Kidney epithelial cell (primary cell): ENCODE measurements around the gene PYCR2. TPM values are rescaled to one million over a fixed set of nuclear protein-coding genes. Genes with fewer than 3 reads are reported as not detected.

Experiments used
- DNase-seq: peaks from one replicate; pipeline ENCODE4 v3.0.0-alpha.2; 2010; ENCODE audit warnings: low read depth
- H3K27me3 ChIP-seq: 2 replicates; pipeline ENCODE4 v1.6.0; 2011; ENCODE audit warnings: low read length; ENCODE audit not compliant: control insufficient read depth, insufficient read depth
- H3K36me3 ChIP-seq: 2 replicates; pipeline ENCODE4 v1.5.1; 2011; ENCODE audit warnings: low read length; ENCODE audit not compliant: control insufficient read depth, insufficient read depth
- H3K4me3 ChIP-seq: 2 replicates; pipeline ENCODE4 v1.5.1; 2011; ENCODE audit warnings: low read depth, mild to moderate bottlenecking, control low read depth, low read length
- CTCF ChIP-seq: IDR thresholded peaks from 2 replicates; pipeline ENCODE4 v1.5.1; 2011; ENCODE audit warnings: mild to moderate bottlenecking, moderate library complexity, low read length, control low read depth, inconsistent platforms; ENCODE audit not compliant: insufficient read depth, poor library complexity, severe bottlenecking
- total RNA-seq: library from RNA; depleted of rRNA; stranded (reverse); fragments of >200 nt; gene quantifications from 2 replicates; pipeline ENCODE4 v1.2.3, GENCODE V29; 2015

PYCR2 gene
- total RNA-seq, 1 donor from 2014 or later = 51.2 TPM

GRCh38 chr1:225923381-225923691 lies 714 bp downstream of the PYCR2 start:
- TF ChIP-seq CTCF = no peak
- Histone ChIP-seq H3K36me3 (peaks cover 1% of the 10 kb centered on the region), H3K27me3 (no peaks in the 10 kb centered on the region), H3K4me3 (peak overlapping the region; percentile 77)
- DNase-seq = no peak

- no peak overlapping the region for H3K4me3 ChIP-seq
- H3K36me3 ChIP-seq = peaks cover 1% of the 10 kb centered on the region
- DNase-seq = no peak
Observed at GRCh38 chr1:225921734-225922709, 2.0 kb downstream of the PYCR2 start.

GRCh38 chr1:225919906-225920305 lies 4.1 kb downstream of the PYCR2 start:
- peak; percentile 54 for DNase-seq

More at GRCh38 chr1:225921734-225922709, 2.0 kb downstream of the PYCR2 start:
- H3K27me3 ChIP-seq = no peaks in the 10 kb centered on the region
- TF ChIP-seq CTCF = no peak

GRCh38 chr1:225918280-225918679 lies 5.8 kb downstream of the PYCR2 start:
- TF ChIP-seq CTCF = no peak
- Histone ChIP-seq H3K36me3 (peaks cover 1% of the 10 kb centered on the region), H3K27me3 (no peaks in the 10 kb centered on the region)

More at GRCh38 chr1:225919906-225920305, 4.1 kb downstream of the PYCR2 start:
- Histone ChIP-seq H3K36me3 (peaks cover 1% of the 10 kb centered on the region), H3K4me3 (no peak overlapping the region), H3K27me3 (no peaks in the 10 kb centered on the region)
- no peak for TF ChIP-seq CTCF

GRCh38 chr1:225917536-225917935 lies 6.5 kb downstream of the PYCR2 start:
- no peak overlapping the region for H3K4me3 ChIP-seq

More at GRCh38 chr1:225918280-225918679, 5.8 kb downstream of the PYCR2 start:
- DNase-seq = no peak
- H3K4me3 ChIP-seq = no peak overlapping the region

More at GRCh38 chr1:225917536-225917935, 6.5 kb downstream of the PYCR2 start:
- no peak for TF ChIP-seq CTCF
- H3K27me3 ChIP-seq = no peaks in the 10 kb centered on the region
- DNase-seq = no peak
- H3K36me3 ChIP-seq = peaks cover 1% of the 10 kb centered on the region
